Activated naive CD8-positive, alpha-beta T cell treated with anti-CD3 and anti-CD28 coated beads, Interleukin-2, amount 50 U/mL, for 24 hours (primary cell): ENCODE results near the gene MRPS35.
A peak's percentile ranks its signal among the peaks of the same experiment; 100 is the strongest.

Experiments
- ATAC-seq: fragments of 150-1000 bp; cut with Tn5 transposase; one replicate; pipeline ENCODE4 v1.10.0; 2021
- DNase-seq: peaks from one replicate; pipeline ENCODE4 v3.0.0; 2021
- H3K27ac Mint-ChIP-seq: one replicate; pipeline ENCODE4 v1.8.0; 2021; ENCODE audit warnings: mild to moderate bottlenecking, mixed read lengths
- H3K27me3 Mint-ChIP-seq: one replicate; pipeline ENCODE4 v1.8.0; 2021; ENCODE audit warnings: mixed read lengths
- H3K36me3 Mint-ChIP-seq: one replicate; pipeline ENCODE4 v1.8.0; 2021; ENCODE audit warnings: low read depth, mixed read lengths
- H3K4me1 Mint-ChIP-seq: one replicate; pipeline ENCODE4 v1.8.0; 2021; ENCODE audit warnings: mixed read lengths
- H3K4me3 Mint-ChIP-seq: one replicate; pipeline ENCODE4 v1.8.0; 2021; ENCODE audit warnings: mild to moderate bottlenecking, moderate library complexity, mixed read lengths
- H3K9me3 Mint-ChIP-seq: one replicate; pipeline ENCODE4 v1.8.0; 2021; ENCODE audit warnings: mixed read lengths

The MRPS35 gene

DNA sequence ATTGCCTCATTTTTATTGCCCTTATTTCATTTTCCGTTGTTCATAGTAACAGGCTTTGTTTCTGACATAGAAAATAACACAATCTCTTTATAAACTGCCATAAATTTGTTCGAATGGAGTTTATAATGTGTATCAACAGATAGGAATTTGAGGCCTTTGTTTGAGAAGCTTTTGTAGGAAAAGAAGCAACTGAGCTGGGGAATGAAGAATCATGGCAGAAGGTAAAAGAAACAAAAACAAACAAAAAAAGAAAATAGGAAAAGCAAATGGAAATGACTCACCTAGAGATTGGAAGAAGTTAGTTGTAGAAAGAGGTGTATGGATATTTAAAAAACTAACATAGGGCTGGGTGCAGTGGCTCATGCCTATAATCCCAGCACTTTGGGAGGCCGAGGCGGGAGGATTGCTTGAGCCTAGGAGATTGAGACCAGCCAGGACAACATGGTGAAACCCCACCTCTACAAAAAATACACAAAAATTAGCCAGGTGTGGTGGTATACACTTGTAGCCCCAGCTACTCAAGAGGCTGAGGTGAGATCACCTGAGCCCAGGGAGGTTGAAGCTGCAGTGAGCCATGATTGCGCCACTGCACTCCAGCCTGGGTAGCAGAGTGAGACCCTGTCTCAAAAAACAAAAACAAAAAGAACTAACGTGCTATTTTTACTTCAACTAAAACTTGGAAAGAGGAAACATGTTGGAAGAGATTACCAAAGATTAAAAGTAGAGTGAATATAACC, 14.9 kb upstream of the MRPS35 start:
- H3K4me1 Mint-ChIP-seq, result no peaks in the 10 kb centered on the region
- H3K4me3 Mint-ChIP-seq, result no peak overlapping the region
- H3K9me3 Mint-ChIP-seq, result no peaks in the 10 kb centered on the region
- H3K36me3 Mint-ChIP-seq, result peaks cover 3% of the 10 kb centered on the region
- H3K27me3 Mint-ChIP-seq, result no peaks in the 10 kb centered on the region
- H3K27ac Mint-ChIP-seq, result no peak overlapping the region
- DNase-seq, result no peak
- ATAC-seq, result no peak

DNA sequence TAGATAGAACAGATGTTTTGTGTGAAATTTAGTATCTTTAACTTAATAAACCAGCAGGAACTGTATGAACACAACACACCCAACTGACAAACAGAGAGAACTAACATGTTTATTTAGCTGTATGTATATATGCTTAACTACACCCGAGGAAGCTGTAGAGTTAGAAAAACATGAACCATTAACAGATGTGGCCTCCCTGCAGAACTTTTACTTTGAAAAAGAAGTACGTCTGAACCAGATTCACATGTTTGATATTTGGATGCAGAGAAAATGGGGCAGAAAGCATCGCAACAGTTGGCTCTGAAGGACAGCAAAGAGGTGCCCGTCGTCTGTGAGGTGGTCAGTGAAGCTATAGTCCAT, 14.4 kb upstream of the MRPS35 start, which contains the start of gene REP15:
TSS of gene REP15 (plus strand) at position 155 of the 360 bp plus-strand sequence. CDS start at position 271, 116 bp downstream.
- ATAC-seq, result no peak
- H3K4me3 Mint-ChIP-seq, result no peak within 1 kb of the TSS
- DNase-seq, result no peak
- no peaks in the 10 kb centered on the region for H3K4me1 Mint-ChIP-seq
- peaks cover 3% of the 10 kb centered on the region for H3K36me3 Mint-ChIP-seq
- H3K27me3 Mint-ChIP-seq, result peaks cover 2% of the 10 kb centered on the region
- no peak within 1 kb of the TSS for H3K27ac Mint-ChIP-seq
- no peaks in the 10 kb centered on the region for H3K9me3 Mint-ChIP-seq

GRCh38 chr12:27696864-27697564, 13.6 kb upstream of the MRPS35 start:
- no peaks in the 10 kb centered on the region for H3K4me1 Mint-ChIP-seq
- H3K9me3 Mint-ChIP-seq, result no peaks in the 10 kb centered on the region
- H3K27me3 Mint-ChIP-seq, result peaks cover 2% of the 10 kb centered on the region
- DNase-seq (no peak), ATAC-seq (no peak)
- no peak overlapping the region for H3K4me3 Mint-ChIP-seq
- H3K27ac Mint-ChIP-seq, result no peak overlapping the region
- no peaks in the 10 kb centered on the region for H3K36me3 Mint-ChIP-seq

DNA sequence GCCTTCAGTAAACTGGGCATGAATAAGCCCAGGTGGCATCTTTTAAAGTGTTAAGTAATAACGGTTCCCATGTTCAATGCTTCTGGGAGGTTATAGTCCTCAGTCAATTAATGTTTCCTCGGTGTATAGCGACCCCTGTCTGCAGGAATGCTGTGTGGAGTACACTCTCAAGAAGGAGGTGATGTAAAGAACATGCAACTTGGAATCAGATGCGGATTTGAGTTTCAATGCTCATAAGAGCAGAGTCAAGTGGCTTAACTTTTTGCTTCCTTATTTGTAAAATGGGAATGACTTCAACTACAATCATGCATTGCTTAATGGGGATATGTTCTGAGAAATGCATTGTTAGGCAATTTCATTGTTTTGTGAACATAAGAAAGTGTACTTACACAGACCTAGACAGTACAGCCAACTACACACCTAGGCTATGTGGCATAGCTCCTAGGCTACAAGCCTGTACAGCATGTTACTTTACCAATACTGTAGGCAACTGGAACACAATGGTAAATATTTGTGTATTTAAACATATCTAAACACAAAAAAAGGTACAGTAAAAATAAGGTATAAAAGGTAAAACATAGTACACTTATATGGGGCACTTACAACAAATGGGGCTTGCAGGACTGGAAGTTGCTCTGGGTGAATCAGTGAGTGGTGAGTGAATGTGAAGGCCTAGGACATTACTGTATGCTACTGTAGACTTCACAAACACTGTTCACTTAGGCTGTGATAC, 6.7 kb upstream of the MRPS35 start:
- peak; percentile 90 for ATAC-seq
- peak; percentile 74 for DNase-seq
- H3K27me3 Mint-ChIP-seq, result peaks cover 4% of the 10 kb centered on the region
- H3K4me1 Mint-ChIP-seq, result no peaks in the 10 kb centered on the region
- H3K9me3 Mint-ChIP-seq, result no peaks in the 10 kb centered on the region
- H3K4me3 Mint-ChIP-seq, result no peak overlapping the region
- no peaks in the 10 kb centered on the region for H3K36me3 Mint-ChIP-seq
- H3K27ac Mint-ChIP-seq, result no peak overlapping the region

GRCh38 chr12:27705263-27705662, 5.4 kb upstream of the MRPS35 start:
- no peaks in the 10 kb centered on the region for H3K9me3 Mint-ChIP-seq
- peaks cover 4% of the 10 kb centered on the region for H3K4me1 Mint-ChIP-seq
- H3K27me3 Mint-ChIP-seq, result peaks cover 4% of the 10 kb centered on the region
- no peak for DNase-seq
- no peak for ATAC-seq
- no peak overlapping the region for H3K27ac Mint-ChIP-seq
- H3K36me3 Mint-ChIP-seq, result no peaks in the 10 kb centered on the region
- no peak overlapping the region for H3K4me3 Mint-ChIP-seq

GRCh38 chr12:27707216-27707615, 3.4 kb upstream of the MRPS35 start:
- H3K4me3 Mint-ChIP-seq, result no peak overlapping the region
- H3K27me3 Mint-ChIP-seq, result peaks cover 2% of the 10 kb centered on the region
- peaks cover under 1% of the 10 kb centered on the region for H3K36me3 Mint-ChIP-seq
- peaks cover 13% of the 10 kb centered on the region for H3K4me1 Mint-ChIP-seq
- DNase-seq (no peak), ATAC-seq (no peak)
- H3K27ac Mint-ChIP-seq, result no peak overlapping the region
- H3K9me3 Mint-ChIP-seq, result no peaks in the 10 kb centered on the region

DNA sequence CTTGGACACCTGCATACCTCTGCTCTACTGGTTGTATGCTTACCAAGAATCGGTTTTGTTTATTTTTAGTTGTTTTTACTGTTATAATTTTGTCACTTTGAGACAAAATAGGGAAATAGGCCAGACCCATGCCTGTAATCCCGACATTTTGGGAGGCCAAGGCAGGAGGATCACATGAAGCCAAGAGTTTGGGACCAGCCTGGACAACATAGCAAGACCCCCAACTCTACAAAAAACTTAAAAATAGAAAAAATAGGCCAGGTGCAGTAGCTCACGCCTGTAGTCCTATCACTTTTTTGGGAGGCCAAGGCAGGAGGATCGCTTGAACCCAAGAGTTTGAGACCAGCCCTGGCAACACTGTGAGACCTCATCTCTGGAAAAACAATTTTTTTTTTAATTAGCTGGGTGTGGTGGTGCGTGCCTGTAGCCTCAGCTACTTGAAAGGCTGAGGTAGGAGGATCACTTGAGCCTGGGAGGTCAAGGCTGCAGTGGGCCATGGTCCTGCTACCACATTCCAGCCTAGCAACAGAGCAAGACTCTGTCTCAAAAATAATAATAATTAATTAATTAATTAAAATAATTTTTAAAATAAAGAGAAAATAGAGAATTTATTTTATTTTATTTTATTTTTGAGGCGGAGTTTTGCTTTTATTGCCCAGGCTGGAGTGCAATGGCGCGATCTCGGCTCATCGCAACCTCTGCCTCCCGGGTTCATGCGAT, 1.3 kb upstream of the MRPS35 start:
- Mint-ChIP-seq H3K9me3 (no peaks in the 10 kb centered on the region), H3K36me3 (peaks cover 9% of the 10 kb centered on the region), H3K27me3 (no peaks in the 10 kb centered on the region), H3K27ac (no peak overlapping the region), H3K4me1 (peaks cover 26% of the 10 kb centered on the region), H3K4me3 (peak overlapping the region; percentile 96)
- ATAC-seq (no peak), DNase-seq (no peak)

- H3K27me3 Mint-ChIP-seq, result no peaks in the 10 kb centered on the region
- peak; percentile 42 for ATAC-seq
- H3K4me1 Mint-ChIP-seq, result peaks cover 29% of the 10 kb centered on the region
- peak overlapping the region; percentile 96 for H3K4me3 Mint-ChIP-seq
- peaks cover 9% of the 10 kb centered on the region for H3K36me3 Mint-ChIP-seq
- no peaks in the 10 kb centered on the region for H3K9me3 Mint-ChIP-seq
- no peak for DNase-seq
- H3K27ac Mint-ChIP-seq, result peak overlapping the region; percentile 94
Measured at GRCh38 chr12:27709932-27710591, 570 bp upstream of the MRPS35 start.

GRCh38 chr12:27711317-27711682, 668 bp downstream of the MRPS35 start:
- Mint-ChIP-seq H3K27me3 (no peaks in the 10 kb centered on the region), H3K4me3 (peak overlapping the region; percentile 96), H3K27ac (peak overlapping the region; percentile 94), H3K36me3 (peaks cover 12% of the 10 kb centered on the region), H3K9me3 (no peaks in the 10 kb centered on the region), H3K4me1 (peaks cover 29% of the 10 kb centered on the region)
- ATAC-seq, result peak; percentile 25
- peak; percentile 7 for DNase-seq

- H3K4me1 Mint-ChIP-seq, result peaks cover 29% of the 10 kb centered on the region
Measured at GRCh38 chr12:27711967-27712366, 1.3 kb downstream of the MRPS35 start.

GRCh38 chr12:27723212-27723611, 12.6 kb downstream of the MRPS35 start:
- Mint-ChIP-seq H3K27ac (no peak overlapping the region), H3K36me3 (peaks cover 28% of the 10 kb centered on the region), H3K4me3 (no peak overlapping the region), H3K27me3 (no peaks in the 10 kb centered on the region), H3K9me3 (no peaks in the 10 kb centered on the region), H3K4me1 (peaks cover 5% of the 10 kb centered on the region)
- ATAC-seq (no peak), DNase-seq (no peak)

More at GRCh38 chr12:27711967-27712366, 1.3 kb downstream of the MRPS35 start:
- Mint-ChIP-seq H3K27ac (peak overlapping the region; percentile 57), H3K36me3 (peaks cover 13% of the 10 kb centered on the region), H3K9me3 (no peaks in the 10 kb centered on the region), H3K4me3 (peak overlapping the region; percentile 96), H3K27me3 (no peaks in the 10 kb centered on the region)
- ATAC-seq (no peak), DNase-seq (no peak)

- no peak for DNase-seq
- H3K27ac Mint-ChIP-seq, result no peak overlapping the region
- H3K27me3 Mint-ChIP-seq, result no peaks in the 10 kb centered on the region
- H3K9me3 Mint-ChIP-seq, result no peaks in the 10 kb centered on the region
- no peaks in the 10 kb centered on the region for H3K4me1 Mint-ChIP-seq
- no peak overlapping the region for H3K4me3 Mint-ChIP-seq
- no peak for ATAC-seq
- H3K36me3 Mint-ChIP-seq, result peaks cover 24% of the 10 kb centered on the region
Measured at GRCh38 chr12:27730097-27730588, 19.5 kb downstream of the MRPS35 start.

DNA sequence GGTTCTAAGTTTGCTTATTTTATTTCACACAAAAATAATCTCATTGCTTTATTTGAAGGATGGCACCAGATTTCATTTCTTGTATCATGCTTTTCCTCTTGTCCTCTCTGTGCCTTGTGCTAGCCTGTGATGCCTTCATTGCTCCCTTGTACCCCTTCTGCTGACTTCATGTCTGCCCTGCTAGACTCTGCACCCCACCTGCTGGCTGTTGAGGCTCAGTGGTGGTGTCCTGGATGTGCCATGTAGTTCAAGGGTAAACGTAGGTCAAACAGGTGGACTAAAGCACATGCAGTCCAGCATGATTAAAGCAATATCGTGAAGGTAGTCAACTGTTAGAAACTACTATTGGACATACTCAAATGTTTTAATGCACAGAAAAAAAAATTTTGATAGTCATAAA, 21.6 kb downstream of the MRPS35 start:
- ATAC-seq (no peak), DNase-seq (no peak)
- Mint-ChIP-seq H3K4me3 (no peak overlapping the region), H3K9me3 (no peaks in the 10 kb centered on the region), H3K27me3 (no peaks in the 10 kb centered on the region), H3K27ac (no peak overlapping the region), H3K4me1 (no peaks in the 10 kb centered on the region), H3K36me3 (peaks cover 24% of the 10 kb centered on the region)
